ENCODE results near the gene DDX31.

DDX31 gene

GRCh38 chr9:132594412-132594811 lies 75.4 kb downstream of the DDX31 start:
- no peak for TF ChIP-seq CTCF (IDR thresholded peaks at IDR 0.05; ENCODE audit: low read length, missing control alignments)
- H3K4me3 ChIP-seq (replicated peaks; ENCODE audit: low read depth, low read length) = no peak overlapping the region
- no peak for DNase-seq (ENCODE audit: low read depth)

- no peak for TF ChIP-seq CTCF (IDR thresholded peaks at IDR 0.05; ENCODE audit: low read length, missing control alignments)
- no peak for DNase-seq (ENCODE audit: low read depth)
- H3K4me3 ChIP-seq (replicated peaks; ENCODE audit: low read depth, low read length) = no peak overlapping the region
Observed at GRCh38 chr9:132592451-132592850, 77.3 kb downstream of the DDX31 start.

- DNase-seq (ENCODE audit: low read depth) = no peak
- H3K4me3 ChIP-seq (replicated peaks; ENCODE audit: low read depth, low read length) = no peak overlapping the region
- TF ChIP-seq CTCF (IDR thresholded peaks at IDR 0.05; ENCODE audit: low read length, missing control alignments) = no peak
Observed at GRCh38 chr9:132591751-132592314, 78.0 kb downstream of the DDX31 start.

- DNase-seq (ENCODE audit: low read depth) = no peak
- H3K4me3 ChIP-seq (replicated peaks; ENCODE audit: low read depth, low read length) = no peak overlapping the region
- no peak for TF ChIP-seq CTCF (IDR thresholded peaks at IDR 0.05; ENCODE audit: low read length, missing control alignments)
Observed at GRCh38 chr9:132591244-132591643, 78.5 kb downstream of the DDX31 start.

GRCh38 chr9:132590318-132591182 lies 79.2 kb downstream of the DDX31 start:
- no peak for TF ChIP-seq CTCF (IDR thresholded peaks at IDR 0.05; ENCODE audit: low read length, missing control alignments)
- DNase-seq (ENCODE audit: low read depth) = no peak
- H3K4me3 ChIP-seq (replicated peaks; ENCODE audit: low read depth, low read length) = no peak overlapping the region

- H3K4me3 ChIP-seq (replicated peaks; ENCODE audit: low read depth, low read length) = no peak overlapping the region
- no peak for DNase-seq (ENCODE audit: low read depth)
- no peak for TF ChIP-seq CTCF (IDR thresholded peaks at IDR 0.05; ENCODE audit: low read length, missing control alignments)
Observed at GRCh38 chr9:132590037-132590317, 79.8 kb downstream of the DDX31 start.
